Uterus (tissue), 2 donors: Measurements from ENCODE around the gene EAF2.

Experiments used
- POLR2A ChIP-seq, 2 donors: fragments of 450-650 bp; IDR thresholded peaks; one replicate each; pipeline ENCODE4 v1.6.1; 2016; ENCODE audit warnings: antibody characterized with exemption in 2 of 2, mild to moderate bottlenecking in 1 of 2, moderate library complexity in 1 of 2
- TF ChIP-seq, protein P1 (sequence below), 4 experiments: fragments of 200-600 bp in 2 of 4; fragments of 450-650 bp in 2 of 4; sonication (generic) in 2 of 4; IDR thresholded peaks; one replicate each; pipeline ENCODE4 v1.5.1; 2016 to 2019; ENCODE audit warnings: antibody characterized with exemption in 4 of 4, mild to moderate bottlenecking in 2 of 4, moderate library complexity in 1 of 4

- TF ChIP-seq, protein P1, sequence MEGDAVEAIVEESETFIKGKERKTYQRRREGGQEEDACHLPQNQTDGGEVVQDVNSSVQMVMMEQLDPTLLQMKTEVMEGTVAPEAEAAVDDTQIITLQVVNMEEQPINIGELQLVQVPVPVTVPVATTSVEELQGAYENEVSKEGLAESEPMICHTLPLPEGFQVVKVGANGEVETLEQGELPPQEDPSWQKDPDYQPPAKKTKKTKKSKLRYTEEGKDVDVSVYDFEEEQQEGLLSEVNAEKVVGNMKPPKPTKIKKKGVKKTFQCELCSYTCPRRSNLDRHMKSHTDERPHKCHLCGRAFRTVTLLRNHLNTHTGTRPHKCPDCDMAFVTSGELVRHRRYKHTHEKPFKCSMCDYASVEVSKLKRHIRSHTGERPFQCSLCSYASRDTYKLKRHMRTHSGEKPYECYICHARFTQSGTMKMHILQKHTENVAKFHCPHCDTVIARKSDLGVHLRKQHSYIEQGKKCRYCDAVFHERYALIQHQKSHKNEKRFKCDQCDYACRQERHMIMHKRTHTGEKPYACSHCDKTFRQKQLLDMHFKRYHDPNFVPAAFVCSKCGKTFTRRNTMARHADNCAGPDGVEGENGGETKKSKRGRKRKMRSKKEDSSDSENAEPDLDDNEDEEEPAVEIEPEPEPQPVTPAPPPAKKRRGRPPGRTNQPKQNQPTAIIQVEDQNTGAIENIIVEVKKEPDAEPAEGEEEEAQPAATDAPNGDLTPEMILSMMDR (IDR thresholded peaks at IDR 0.05) = no peak
- no peak for TF ChIP-seq POLR2A (IDR thresholded peaks at IDR 0.05)
Measured at GRCh38 chr3:121897296-121897695, 62.3 kb downstream of the EAF2 start.
